ENCODE measurements around the gene ATG10.

DNA sequence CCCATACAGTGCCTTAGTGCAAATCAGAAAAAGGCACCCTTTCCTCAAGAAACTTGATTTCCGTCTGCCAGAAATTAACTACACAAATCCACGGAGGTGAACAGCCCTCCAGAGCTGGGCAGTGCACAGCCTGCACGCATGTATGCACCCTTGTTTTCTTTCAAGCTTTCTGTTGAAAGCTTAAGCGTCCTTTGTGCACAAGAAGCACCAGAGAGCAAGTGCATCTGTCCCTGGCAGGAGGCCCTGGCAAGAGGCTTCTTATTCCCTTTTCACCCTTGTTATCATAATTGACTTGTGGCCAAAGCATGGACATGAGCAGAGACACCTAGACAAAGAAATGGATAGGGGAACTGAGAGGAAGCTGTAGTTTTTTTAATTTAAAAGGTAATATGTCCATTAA lies 47.4 kb upstream of the ATG10 start:
- TF ChIP-seq JUNB (IDR thresholded peaks at IDR 0.05; ENCODE audit: unreplicated experiment) (no peak), EZH2phosphoT487 (IDR thresholded peaks at IDR 0.05; ENCODE audit: unreplicated experiment) (no peak), EZH2 (IDR thresholded peaks at IDR 0.05; ENCODE audit: low read depth, unreplicated experiment) (no peak)
- TF ChIP-seq, protein P1, sequence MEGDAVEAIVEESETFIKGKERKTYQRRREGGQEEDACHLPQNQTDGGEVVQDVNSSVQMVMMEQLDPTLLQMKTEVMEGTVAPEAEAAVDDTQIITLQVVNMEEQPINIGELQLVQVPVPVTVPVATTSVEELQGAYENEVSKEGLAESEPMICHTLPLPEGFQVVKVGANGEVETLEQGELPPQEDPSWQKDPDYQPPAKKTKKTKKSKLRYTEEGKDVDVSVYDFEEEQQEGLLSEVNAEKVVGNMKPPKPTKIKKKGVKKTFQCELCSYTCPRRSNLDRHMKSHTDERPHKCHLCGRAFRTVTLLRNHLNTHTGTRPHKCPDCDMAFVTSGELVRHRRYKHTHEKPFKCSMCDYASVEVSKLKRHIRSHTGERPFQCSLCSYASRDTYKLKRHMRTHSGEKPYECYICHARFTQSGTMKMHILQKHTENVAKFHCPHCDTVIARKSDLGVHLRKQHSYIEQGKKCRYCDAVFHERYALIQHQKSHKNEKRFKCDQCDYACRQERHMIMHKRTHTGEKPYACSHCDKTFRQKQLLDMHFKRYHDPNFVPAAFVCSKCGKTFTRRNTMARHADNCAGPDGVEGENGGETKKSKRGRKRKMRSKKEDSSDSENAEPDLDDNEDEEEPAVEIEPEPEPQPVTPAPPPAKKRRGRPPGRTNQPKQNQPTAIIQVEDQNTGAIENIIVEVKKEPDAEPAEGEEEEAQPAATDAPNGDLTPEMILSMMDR (conservative IDR thresholded peaks at IDR 0.05; ENCODE audit: low read depth in 2 of 2), result no peak
- TF ChIP-seq, protein P2, sequence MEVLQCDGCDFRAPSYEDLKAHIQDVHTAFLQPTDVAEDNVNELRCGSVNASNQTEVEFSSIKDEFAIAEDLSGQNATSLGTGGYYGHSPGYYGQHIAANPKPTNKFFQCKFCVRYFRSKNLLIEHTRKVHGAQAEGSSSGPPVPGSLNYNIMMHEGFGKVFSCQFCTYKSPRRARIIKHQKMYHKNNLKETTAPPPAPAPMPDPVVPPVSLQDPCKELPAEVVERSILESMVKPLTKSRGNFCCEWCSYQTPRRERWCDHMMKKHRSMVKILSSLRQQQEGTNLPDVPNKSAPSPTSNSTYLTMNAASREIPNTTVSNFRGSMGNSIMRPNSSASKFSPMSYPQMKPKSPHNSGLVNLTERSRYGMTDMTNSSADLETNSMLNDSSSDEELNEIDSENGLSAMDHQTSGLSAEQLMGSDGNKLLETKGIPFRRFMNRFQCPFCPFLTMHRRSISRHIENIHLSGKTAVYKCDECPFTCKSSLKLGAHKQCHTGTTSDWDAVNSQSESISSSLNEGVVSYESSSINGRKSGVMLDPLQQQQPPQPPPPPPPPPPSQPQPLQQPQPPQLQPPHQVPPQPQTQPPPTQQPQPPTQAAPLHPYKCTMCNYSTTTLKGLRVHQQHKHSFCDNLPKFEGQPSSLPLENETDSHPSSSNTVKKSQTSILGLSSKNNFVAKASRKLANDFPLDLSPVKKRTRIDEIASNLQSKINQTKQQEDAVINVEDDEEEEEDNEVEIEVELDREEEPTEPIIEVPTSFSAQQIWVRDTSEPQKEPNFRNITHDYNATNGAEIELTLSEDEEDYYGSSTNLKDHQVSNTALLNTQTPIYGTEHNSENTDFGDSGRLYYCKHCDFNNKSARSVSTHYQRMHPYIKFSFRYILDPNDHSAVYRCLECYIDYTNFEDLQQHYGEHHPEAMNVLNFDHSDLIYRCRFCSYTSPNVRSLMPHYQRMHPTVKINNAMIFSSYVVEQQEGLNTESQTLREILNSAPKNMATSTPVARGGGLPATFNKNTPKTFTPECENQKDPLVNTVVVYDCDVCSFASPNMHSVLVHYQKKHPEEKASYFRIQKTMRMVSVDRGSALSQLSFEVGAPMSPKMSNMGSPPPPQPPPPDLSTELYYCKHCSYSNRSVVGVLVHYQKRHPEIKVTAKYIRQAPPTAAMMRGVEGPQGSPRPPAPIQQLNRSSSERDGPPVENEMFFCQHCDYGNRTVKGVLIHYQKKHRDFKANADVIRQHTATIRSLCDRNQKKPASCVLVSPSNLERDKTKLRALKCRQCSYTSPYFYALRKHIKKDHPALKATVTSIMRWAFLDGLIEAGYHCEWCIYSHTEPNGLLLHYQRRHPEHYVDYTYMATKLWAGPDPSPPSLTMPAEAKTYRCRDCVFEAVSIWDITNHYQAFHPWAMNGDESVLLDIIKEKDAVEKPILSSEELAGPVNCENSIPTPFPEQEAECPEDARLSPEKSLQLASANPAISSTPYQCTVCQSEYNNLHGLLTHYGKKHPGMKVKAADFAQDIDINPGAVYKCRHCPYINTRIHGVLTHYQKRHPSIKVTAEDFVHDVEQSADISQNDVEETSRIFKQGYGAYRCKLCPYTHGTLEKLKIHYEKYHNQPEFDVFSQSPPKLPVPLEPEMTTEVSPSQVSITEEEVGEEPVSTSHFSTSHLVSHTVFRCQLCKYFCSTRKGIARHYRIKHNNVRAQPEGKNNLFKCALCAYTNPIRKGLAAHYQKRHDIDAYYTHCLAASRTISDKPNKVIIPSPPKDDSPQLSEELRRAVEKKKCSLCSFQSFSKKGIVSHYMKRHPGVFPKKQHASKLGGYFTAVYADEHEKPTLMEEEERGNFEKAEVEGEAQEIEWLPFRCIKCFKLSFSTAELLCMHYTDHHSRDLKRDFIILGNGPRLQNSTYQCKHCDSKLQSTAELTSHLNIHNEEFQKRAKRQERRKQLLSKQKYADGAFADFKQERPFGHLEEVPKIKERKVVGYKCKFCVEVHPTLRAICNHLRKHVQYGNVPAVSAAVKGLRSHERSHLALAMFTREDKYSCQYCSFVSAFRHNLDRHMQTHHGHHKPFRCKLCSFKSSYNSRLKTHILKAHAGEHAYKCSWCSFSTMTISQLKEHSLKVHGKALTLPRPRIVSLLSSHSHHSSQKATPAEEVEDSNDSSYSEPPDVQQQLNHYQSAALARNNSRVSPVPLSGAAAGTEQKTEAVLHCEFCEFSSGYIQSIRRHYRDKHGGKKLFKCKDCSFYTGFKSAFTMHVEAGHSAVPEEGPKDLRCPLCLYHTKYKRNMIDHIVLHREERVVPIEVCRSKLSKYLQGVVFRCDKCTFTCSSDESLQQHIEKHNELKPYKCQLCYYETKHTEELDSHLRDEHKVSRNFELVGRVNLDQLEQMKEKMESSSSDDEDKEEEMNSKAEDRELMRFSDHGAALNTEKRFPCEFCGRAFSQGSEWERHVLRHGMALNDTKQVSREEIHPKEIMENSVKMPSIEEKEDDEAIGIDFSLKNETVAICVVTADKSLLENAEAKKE (CRISPR knock-in tag; IDR thresholded peaks at IDR 0.05), result no peak
- TF ChIP-seq, protein P3, sequence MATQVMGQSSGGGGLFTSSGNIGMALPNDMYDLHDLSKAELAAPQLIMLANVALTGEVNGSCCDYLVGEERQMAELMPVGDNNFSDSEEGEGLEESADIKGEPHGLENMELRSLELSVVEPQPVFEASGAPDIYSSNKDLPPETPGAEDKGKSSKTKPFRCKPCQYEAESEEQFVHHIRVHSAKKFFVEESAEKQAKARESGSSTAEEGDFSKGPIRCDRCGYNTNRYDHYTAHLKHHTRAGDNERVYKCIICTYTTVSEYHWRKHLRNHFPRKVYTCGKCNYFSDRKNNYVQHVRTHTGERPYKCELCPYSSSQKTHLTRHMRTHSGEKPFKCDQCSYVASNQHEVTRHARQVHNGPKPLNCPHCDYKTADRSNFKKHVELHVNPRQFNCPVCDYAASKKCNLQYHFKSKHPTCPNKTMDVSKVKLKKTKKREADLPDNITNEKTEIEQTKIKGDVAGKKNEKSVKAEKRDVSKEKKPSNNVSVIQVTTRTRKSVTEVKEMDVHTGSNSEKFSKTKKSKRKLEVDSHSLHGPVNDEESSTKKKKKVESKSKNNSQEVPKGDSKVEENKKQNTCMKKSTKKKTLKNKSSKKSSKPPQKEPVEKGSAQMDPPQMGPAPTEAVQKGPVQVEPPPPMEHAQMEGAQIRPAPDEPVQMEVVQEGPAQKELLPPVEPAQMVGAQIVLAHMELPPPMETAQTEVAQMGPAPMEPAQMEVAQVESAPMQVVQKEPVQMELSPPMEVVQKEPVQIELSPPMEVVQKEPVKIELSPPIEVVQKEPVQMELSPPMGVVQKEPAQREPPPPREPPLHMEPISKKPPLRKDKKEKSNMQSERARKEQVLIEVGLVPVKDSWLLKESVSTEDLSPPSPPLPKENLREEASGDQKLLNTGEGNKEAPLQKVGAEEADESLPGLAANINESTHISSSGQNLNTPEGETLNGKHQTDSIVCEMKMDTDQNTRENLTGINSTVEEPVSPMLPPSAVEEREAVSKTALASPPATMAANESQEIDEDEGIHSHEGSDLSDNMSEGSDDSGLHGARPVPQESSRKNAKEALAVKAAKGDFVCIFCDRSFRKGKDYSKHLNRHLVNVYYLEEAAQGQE (IDR thresholded peaks at IDR 0.05; ENCODE audit: unreplicated experiment), result no peak
